HCT116 (cell line): ENCODE data around the gene TENM3. TPM values are rescaled to one million over a fixed set of nuclear protein-coding genes. Genes with fewer than 3 reads are reported as not detected.

ENCODE experiments used
- ATAC-seq: fragments of 200-7000 bp; cut with Tn5 transposase; 2 replicates; pipeline ENCODE4 v1.9.1; 2020; ENCODE audit warnings: mild to moderate bottlenecking, moderate library complexity
- BruUV-seq: library from RNA; stranded (reverse); fragments of 400-500 nt; replicated peaks from 2 replicates; lab custom pipeline; 2021; lab: Mats Ljungman, UMichigan
- CTCF ChIA-PET: fragments of 300-600 bp; sonication (Branson Sonifier 250); formaldehyde crosslinking; loops from one replicate; lab custom pipeline; 2021; ENCODE audit warnings: antibody characterized with exemption; lab: Charles Lee
- POLR2A ChIA-PET: fragments of 300-600, 350-600 bp; sonication (Branson Sonifier 250); formaldehyde crosslinking; loops from one replicate; lab custom pipeline; 2021; ENCODE audit warnings: antibody characterized with exemption; lab: Charles Lee
- RAD21 ChIA-PET, 2 experiments: fragments of 300-600 bp; sonication (Branson Sonifier 250); formaldehyde crosslinking; loops; one replicate each; lab custom pipeline; 2023; ENCODE audit warnings: low total read pairs in 2 of 2; ENCODE audit not compliant: uncharacterized antibody in 2 of 2, unreplicated experiment in 2 of 2, low non-redundant PET in 1 of 2; lab: Charles Lee
- DNase-seq: peaks from one replicate; pipeline ENCODE4 v3.0.0-alpha.2; 2010; ENCODE audit warnings: low read depth, low spot score
- H2AFZ ChIP-seq: fragments of 200-600 bp; shearing (Covaris generic), sonication (generic); 2 replicates; pipeline ENCODE4 v1.6.1; 2017; ENCODE audit warnings: low read depth, mixed run types, mixed read lengths, antibody characterized with exemption, low read length; ENCODE audit not compliant: poor library complexity, severe bottlenecking
- H3K27ac ChIP-seq: 2 replicates; pipeline ENCODE4 v1.5.1; 2012; ENCODE audit warnings: low read depth, low read length
- H3K27me3 ChIP-seq: fragments of 200-600 bp; sonication (generic); 2 replicates; pipeline ENCODE4 v1.6.1; 2016; ENCODE audit warnings: mixed run types, low read length, mixed read lengths; ENCODE audit not compliant: insufficient read depth
- H3K36me3 ChIP-seq, 2 experiments: fragments of 200-500 bp in 1 of 2; fragments of 200-600 bp in 1 of 2; sonication (Bioruptor generic) in 1 of 2; sonication (generic) in 1 of 2; 2 replicates each; pipeline versions ENCODE4 v1.5.1 to v1.6.1; 2014 to 2016; ENCODE audit warnings: low read length in 2 of 2, inconsistent platforms in 1 of 2, mixed read lengths in 1 of 2, mixed run types in 1 of 2; ENCODE audit not compliant: insufficient read depth in 2 of 2, control insufficient read depth in 1 of 2
- H3K4me1 ChIP-seq, 2 experiments: fragments of 200-600 bp in 1 of 2; sonication (generic) in 1 of 2; 2 replicates each; pipeline versions ENCODE4 v1.5.1 to v1.6.1; 2012 to 2017; ENCODE audit warnings: low read length in 2 of 2, inconsistent platforms in 1 of 2, mild to moderate bottlenecking in 1 of 2, mixed read lengths in 1 of 2, mixed run types in 1 of 2, moderate library complexity in 1 of 2; ENCODE audit not compliant: insufficient read depth in 2 of 2, control insufficient read depth in 1 of 2
- H3K4me2 ChIP-seq: fragments of 200-600 bp; sonication (generic); 2 replicates; pipeline ENCODE4 v1.6.1; 2017; ENCODE audit warnings: mixed run types, low read length, mixed read lengths
- H3K4me3 ChIP-seq, 2 experiments: fragments of 200-600 bp in 1 of 2; sonication (generic) in 1 of 2; replicated peaks in 1 of 2; 2 replicates each; pipeline ENCODE4 v1.5.1; 2011 to 2016; ENCODE audit warnings: low read length in 2 of 2, control low read depth in 1 of 2, low read depth in 1 of 2, mild to moderate bottlenecking in 1 of 2, mixed read lengths in 1 of 2, mixed run types in 1 of 2
- H3K79me2 ChIP-seq: fragments of 200-600 bp; sonication (generic); 2 replicates; pipeline ENCODE4 v1.6.1; 2017; ENCODE audit warnings: mild to moderate bottlenecking, mixed run types, low read length, moderate library complexity, mixed read lengths; ENCODE audit not compliant: insufficient read depth
- H3K9ac ChIP-seq: fragments of 200-600 bp; sonication (generic); 2 replicates; pipeline ENCODE4 v1.6.1; 2016; ENCODE audit warnings: low read length, mixed read lengths
- H3K9me2 ChIP-seq: fragments of 200-600 bp; sonication (generic), shearing (Covaris generic); 2 replicates; pipeline ENCODE4 v1.6.1; 2017; ENCODE audit warnings: mixed run types, mild to moderate bottlenecking, moderate library complexity; ENCODE audit not compliant: insufficient read depth
- H3K9me3 ChIP-seq, 2 experiments: fragments of 200-500 bp in 1 of 2; fragments of 200-600 bp in 1 of 2; sonication (Bioruptor generic) in 1 of 2; sonication (generic) in 1 of 2; 2 replicates each; pipeline ENCODE4 v1.6.1; 2014 to 2017; ENCODE audit warnings: low read length in 2 of 2, mixed read lengths in 2 of 2, inconsistent platforms in 1 of 2, low read depth in 1 of 2, mild to moderate bottlenecking in 1 of 2, mixed run types in 1 of 2, moderate library complexity in 1 of 2; ENCODE audit not compliant: control insufficient read depth in 1 of 2, insufficient read depth in 1 of 2
- H4K20me1 ChIP-seq: fragments of 200-600 bp; sonication (generic), shearing (Covaris generic); 2 replicates; pipeline ENCODE4 v1.6.1; 2017; ENCODE audit warnings: mixed run types, mild to moderate bottlenecking, moderate library complexity; ENCODE audit not compliant: insufficient read depth
- ATF3 ChIP-seq: IDR thresholded peaks from 2 replicates; pipeline ENCODE4 v1.6.1; 2012
- EZH2phosphoT487 ChIP-seq: fragments of 200-600 bp; IDR thresholded peaks from 2 replicates; pipeline ENCODE4 v1.6.1; 2018; ENCODE audit warnings: antibody characterized with exemption, borderline replicate concordance
- SIN3A ChIP-seq: IDR thresholded peaks from 2 replicates; pipeline ENCODE4 v1.6.1; 2012; ENCODE audit warnings: low read depth
- TCF7L2 ChIP-seq: IDR thresholded peaks from 2 replicates; pipeline ENCODE4 v1.7.0; 2011; ENCODE audit warnings: borderline replicate concordance, inconsistent platforms; ENCODE audit not compliant: insufficient read depth, insufficient read length; ENCODE audit errors: extremely low read depth
- ZNF274 ChIP-seq: fragments of 200-500 bp; sonication (Bioruptor generic); IDR thresholded peaks from 2 replicates; pipeline ENCODE4 v1.6.1; 2014; ENCODE audit warnings: mild to moderate bottlenecking, low read depth, low read length, inconsistent platforms
- intact Hi-C: fragments of 100-400 bp; cut with micrococcal nuclease; formaldehyde crosslinking; loops from 2 replicates; pipeline ENCODE4 v1.10.0; 2022
- total RNA-seq: library from RNA; stranded (reverse); gene quantifications from one replicate; pipeline ENCODE4 v1.2.1, GENCODE V29; 2021; ENCODE audit not compliant: unreplicated experiment
- TF ChIP-seq, protein P1 (sequence below), 3 experiments: fragments of 200-600 bp in 1 of 3; sonication (generic) in 1 of 3; IDR thresholded peaks in 2 of 3; conservative IDR thresholded peaks in 1 of 3; 2 replicates each; pipeline ENCODE4 v1.5.1; 2012 to 2017; ENCODE audit warnings: low read depth in 2 of 3, low read length in 2 of 3, antibody characterized with exemption in 1 of 3, borderline replicate concordance in 1 of 3, control low read depth in 1 of 3, mild to moderate bottlenecking in 1 of 3, mixed read lengths in 1 of 3, mixed run types in 1 of 3, moderate library complexity in 1 of 3; ENCODE audit not compliant: insufficient read depth in 1 of 3
- TF ChIP-seq, protein P2 (sequence below): IDR thresholded peaks from 2 replicates; pipeline ENCODE4 v1.6.1; 2012; ENCODE audit warnings: low read depth

TENM3 gene
- total RNA-seq, 1 experiment from 2014 or later, result 0.54 TPM

DNA sequence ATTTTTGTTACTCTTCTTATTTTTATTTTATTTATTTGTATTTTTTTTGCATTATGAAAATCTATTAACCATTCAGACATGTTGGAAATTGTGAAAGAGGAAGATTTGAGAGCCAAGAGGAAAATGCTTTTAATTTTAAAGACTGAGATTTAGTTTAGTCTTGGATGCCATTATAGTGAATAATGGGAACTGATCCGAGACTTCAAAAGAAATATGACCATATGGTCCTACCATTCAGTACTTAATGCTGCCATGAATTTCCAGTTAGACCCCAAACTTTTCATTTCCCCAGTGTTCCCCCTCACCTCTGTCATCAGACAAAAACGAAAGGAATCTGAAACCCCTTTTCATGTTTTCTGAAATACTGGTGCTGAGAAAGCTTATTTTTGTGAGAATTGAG, 95.5 kb downstream of the TENM3 start:
- Histone ChIP-seq H3K4me3 (no peak overlapping the region), H3K9me3 (no peaks in the 10 kb centered on the region), H3K27me3 (0 out of 2 replicates have a peak, but pooled peaks cover 8% of the 10 kb centered on the region), H3K9me2 (no peaks in the 10 kb centered on the region), H3K36me3 (no peaks in the 10 kb centered on the region), H3K27ac (no peak overlapping the region), H2AFZ (no peak overlapping the region), H4K20me1 (no peaks in the 10 kb centered on the region), H3K79me2 (no peaks in the 10 kb centered on the region), H3K4me1 (no peaks in the 10 kb centered on the region), H3K4me2 (no peak overlapping the region), H3K9ac (no peak overlapping the region)
- no TSS peak for BruUV-seq
- DNase-seq (no peak), ATAC-seq (no peak)
- TF ChIP-seq SIN3A, result no peak
- CTCF ChIA-PET, result no interaction called here
- intact Hi-C loops, result no loop called here
- POLR2A ChIA-PET, result no interaction called here
- RAD21 ChIA-PET, result no interaction called here

GRCh38 chr4:182339221-182339641, 96.0 kb downstream of the TENM3 start:
- RAD21 ChIA-PET, result no interaction called here
- no TSS peak for BruUV-seq
- Histone ChIP-seq H3K4me1 (no peaks in the 10 kb centered on the region), H3K9ac (no peak overlapping the region), H3K27me3 (0 out of 2 replicates have a peak, but pooled peaks cover 8% of the 10 kb centered on the region), H3K9me3 (no peaks in the 10 kb centered on the region), H2AFZ (no peak overlapping the region), H3K9me2 (no peaks in the 10 kb centered on the region)
- intact Hi-C loops, result no loop called here
- DNase-seq, result no peak
- TF ChIP-seq, protein P1, sequence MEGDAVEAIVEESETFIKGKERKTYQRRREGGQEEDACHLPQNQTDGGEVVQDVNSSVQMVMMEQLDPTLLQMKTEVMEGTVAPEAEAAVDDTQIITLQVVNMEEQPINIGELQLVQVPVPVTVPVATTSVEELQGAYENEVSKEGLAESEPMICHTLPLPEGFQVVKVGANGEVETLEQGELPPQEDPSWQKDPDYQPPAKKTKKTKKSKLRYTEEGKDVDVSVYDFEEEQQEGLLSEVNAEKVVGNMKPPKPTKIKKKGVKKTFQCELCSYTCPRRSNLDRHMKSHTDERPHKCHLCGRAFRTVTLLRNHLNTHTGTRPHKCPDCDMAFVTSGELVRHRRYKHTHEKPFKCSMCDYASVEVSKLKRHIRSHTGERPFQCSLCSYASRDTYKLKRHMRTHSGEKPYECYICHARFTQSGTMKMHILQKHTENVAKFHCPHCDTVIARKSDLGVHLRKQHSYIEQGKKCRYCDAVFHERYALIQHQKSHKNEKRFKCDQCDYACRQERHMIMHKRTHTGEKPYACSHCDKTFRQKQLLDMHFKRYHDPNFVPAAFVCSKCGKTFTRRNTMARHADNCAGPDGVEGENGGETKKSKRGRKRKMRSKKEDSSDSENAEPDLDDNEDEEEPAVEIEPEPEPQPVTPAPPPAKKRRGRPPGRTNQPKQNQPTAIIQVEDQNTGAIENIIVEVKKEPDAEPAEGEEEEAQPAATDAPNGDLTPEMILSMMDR (IDR thresholded peaks at IDR 0.05 in 2 of 3, conservative IDR thresholded peaks at IDR 0.05 in 1 of 3; ENCODE audit: borderline replicate concordance in 1 of 3, insufficient read depth in 1 of 3, low read depth in 2 of 3, low read length in 2 of 3), result no peak
- TF ChIP-seq, protein P2, sequence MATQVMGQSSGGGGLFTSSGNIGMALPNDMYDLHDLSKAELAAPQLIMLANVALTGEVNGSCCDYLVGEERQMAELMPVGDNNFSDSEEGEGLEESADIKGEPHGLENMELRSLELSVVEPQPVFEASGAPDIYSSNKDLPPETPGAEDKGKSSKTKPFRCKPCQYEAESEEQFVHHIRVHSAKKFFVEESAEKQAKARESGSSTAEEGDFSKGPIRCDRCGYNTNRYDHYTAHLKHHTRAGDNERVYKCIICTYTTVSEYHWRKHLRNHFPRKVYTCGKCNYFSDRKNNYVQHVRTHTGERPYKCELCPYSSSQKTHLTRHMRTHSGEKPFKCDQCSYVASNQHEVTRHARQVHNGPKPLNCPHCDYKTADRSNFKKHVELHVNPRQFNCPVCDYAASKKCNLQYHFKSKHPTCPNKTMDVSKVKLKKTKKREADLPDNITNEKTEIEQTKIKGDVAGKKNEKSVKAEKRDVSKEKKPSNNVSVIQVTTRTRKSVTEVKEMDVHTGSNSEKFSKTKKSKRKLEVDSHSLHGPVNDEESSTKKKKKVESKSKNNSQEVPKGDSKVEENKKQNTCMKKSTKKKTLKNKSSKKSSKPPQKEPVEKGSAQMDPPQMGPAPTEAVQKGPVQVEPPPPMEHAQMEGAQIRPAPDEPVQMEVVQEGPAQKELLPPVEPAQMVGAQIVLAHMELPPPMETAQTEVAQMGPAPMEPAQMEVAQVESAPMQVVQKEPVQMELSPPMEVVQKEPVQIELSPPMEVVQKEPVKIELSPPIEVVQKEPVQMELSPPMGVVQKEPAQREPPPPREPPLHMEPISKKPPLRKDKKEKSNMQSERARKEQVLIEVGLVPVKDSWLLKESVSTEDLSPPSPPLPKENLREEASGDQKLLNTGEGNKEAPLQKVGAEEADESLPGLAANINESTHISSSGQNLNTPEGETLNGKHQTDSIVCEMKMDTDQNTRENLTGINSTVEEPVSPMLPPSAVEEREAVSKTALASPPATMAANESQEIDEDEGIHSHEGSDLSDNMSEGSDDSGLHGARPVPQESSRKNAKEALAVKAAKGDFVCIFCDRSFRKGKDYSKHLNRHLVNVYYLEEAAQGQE, result no peak
- TF ChIP-seq ATF3 (no peak), TCF7L2 (no peak), EZH2phosphoT487 (no peak), ZNF274 (no peak)
- TF ChIP-seq, all 23 proteins: peak for 0
- Histone ChIP-seq H3K36me3 (no peaks in the 10 kb centered on the region), H3K4me2 (no peak overlapping the region), H4K20me1 (no peaks in the 10 kb centered on the region), H3K79me2 (no peaks in the 10 kb centered on the region), H3K27ac (no peak overlapping the region), H3K4me3 (no peak overlapping the region)
- no peak for ATAC-seq
- CTCF ChIA-PET, result no interaction called here
- POLR2A ChIA-PET, result no interaction called here
